Measurements from ENCODE around the gene PHEX.

- no peak for TF ChIP-seq EZH2 (IDR thresholded peaks at IDR 0.05)
- TF ChIP-seq POLR2AphosphoS5 (IDR thresholded peaks at IDR 0.05; ENCODE audit: borderline replicate concordance, low read depth, low read length) = no peak
Observed at GRCh38 chrX:22040184-22040583, 8.1 kb downstream of the PHEX start.
